K562 (cell line): Measurements from ENCODE around the gene SETMAR. TPM values are rescaled to one million over a fixed set of nuclear protein-coding genes. Genes with fewer than 3 reads are reported as not detected.

Experiments used
- BRD4 ChIP-seq: fragments of 200-600 bp; sonication (generic); IDR thresholded peaks from 2 replicates; pipeline ENCODE4 v1.6.1; 2017; ENCODE audit warnings: inconsistent platforms
- CBFA2T2 ChIP-seq: fragments of 450-650 bp; conservative IDR thresholded peaks from 2 replicates; pipeline ENCODE4 v1.6.1; 2017; ENCODE audit warnings: mild to moderate bottlenecking
- ESRRB ChIP-seq: fragments of 250-450 bp; sonication (Bioruptor Pico); IDR thresholded peaks from 2 replicates; pipeline ENCODE4 v1.5.0; 2020; ENCODE audit warnings: mild to moderate bottlenecking, moderate library complexity, borderline replicate concordance
- ETV5 ChIP-seq: sonication (generic); formaldehyde crosslinking; IDR thresholded peaks from 2 replicates; pipeline ENCODE4 v1.4.0; 2020; ENCODE audit warnings: low read depth, mild to moderate bottlenecking, missing genetic modification reagents
- HEY1 ChIP-seq: fragments of 250-450 bp; sonication (Bioruptor Pico); IDR thresholded peaks from 2 replicates; pipeline ENCODE4 v1.5.0; 2020; ENCODE audit warnings: mild to moderate bottlenecking, moderate library complexity, borderline replicate concordance
- HINFP ChIP-seq: fragments of 450-650 bp; conservative IDR thresholded peaks from 2 replicates; pipeline ENCODE4 v1.6.1; 2016; ENCODE audit warnings: missing genetic modification characterization, low read depth, mild to moderate bottlenecking, control low read depth, missing compliant biosample characterization
- MAFF ChIP-seq: IDR thresholded peaks from 2 replicates; pipeline ENCODE4 v1.6.1; 2012; ENCODE audit warnings: low read length, improper control_type of control experiment
- NFE2 ChIP-seq: IDR thresholded peaks from 2 replicates; pipeline ENCODE4 v1.6.1; 2014; ENCODE audit warnings: antibody characterized with exemption, low read depth
- NR3C1 ChIP-seq: sonication (generic); formaldehyde crosslinking; IDR thresholded peaks from 2 replicates; pipeline ENCODE4 v1.8.1; 2022; ENCODE audit warnings: missing genetic modification reagents
- SIX5 ChIP-seq, 2 experiments: IDR thresholded peaks; 2 replicates each; pipeline ENCODE4 v1.6.1; 2011; ENCODE audit warnings: low read length in 2 of 2, borderline replicate concordance in 1 of 2, low read depth in 1 of 2, mild to moderate bottlenecking in 1 of 2, moderate library complexity in 1 of 2; ENCODE audit not compliant: insufficient read depth in 1 of 2
- SP1 ChIP-seq: sonication (generic); formaldehyde crosslinking; IDR thresholded peaks from 2 replicates; pipeline ENCODE4 v1.8.1; 2022; ENCODE audit warnings: mild to moderate bottlenecking, missing genetic modification reagents
- SRF ChIP-seq, 2 experiments: fragments of 250-450, 450-650 bp in 1 of 2; sonication (Bioruptor Pico) in 1 of 2; sonication (generic) in 1 of 2; formaldehyde crosslinking; IDR thresholded peaks; 2 replicates each; pipeline versions ENCODE4 v1.5.0 to v1.5.1; 2020 to 2022; ENCODE audit warnings: mild to moderate bottlenecking in 1 of 2, missing genetic modification reagents in 1 of 2
- TEAD4 ChIP-seq, 2 experiments: sonication (generic) in 1 of 2; formaldehyde crosslinking in 1 of 2; IDR thresholded peaks; 2 replicates each; pipeline versions ENCODE4 v1.6.1 to v1.8.0; 2012 to 2022; ENCODE audit warnings: borderline replicate concordance in 1 of 2, inconsistent platforms in 1 of 2, low read length in 1 of 2, mild to moderate bottlenecking in 1 of 2, missing genetic modification reagents in 1 of 2
- TOE1 ChIP-seq, 2 experiments: fragments of 450-650 bp in 1 of 2; sonication (generic) in 1 of 2; formaldehyde crosslinking in 1 of 2; IDR thresholded peaks; 2 replicates each; pipeline versions ENCODE4 v1.7.1 to v1.8.0; 2016 to 2022; ENCODE audit warnings: borderline replicate concordance in 2 of 2, mild to moderate bottlenecking in 2 of 2, antibody characterized with exemption in 1 of 2, inconsistent platforms in 1 of 2, low read depth in 1 of 2, missing genetic modification reagents in 1 of 2, moderate library complexity in 1 of 2
- ZBTB26 ChIP-seq: fragments of 450-650 bp; formaldehyde crosslinking; IDR thresholded peaks from 2 replicates; pipeline ENCODE4 v1.4.0; 2022; ENCODE audit warnings: missing genetic modification characterization
- ZFP91 ChIP-seq: sonication (generic); formaldehyde crosslinking; IDR thresholded peaks from 2 replicates; pipeline ENCODE4 v1.8.0; 2022; ENCODE audit warnings: mild to moderate bottlenecking, missing genetic modification reagents
- ZNF146 ChIP-seq: IDR thresholded peaks from one replicate; pipeline ENCODE4 v1.6.1; 2018; ENCODE audit warnings: missing compliant biosample characterization; ENCODE audit not compliant: unreplicated experiment
- ZNF212 ChIP-seq: fragments of 450-650 bp; formaldehyde crosslinking; IDR thresholded peaks from 2 replicates; pipeline ENCODE4 v1.4.0; 2020; ENCODE audit warnings: mild to moderate bottlenecking
- polyA plus RNA-seq, 8 experiments: library from polyadenylated mRNA; depleted of rRNA in 4 of 8; stranded (reverse) in 5 of 8; unstranded in 3 of 8; fragments of >200 nt; fragmentation: Nextera tagmentation in 2 of 8; fragmentation: Illumina TruSeq in 1 of 8; extraction: Ambion mirVana in 2 of 8; extraction: Trizol in 1 of 8; gene quantifications; 2 replicates each; pipeline versions ENCODE4 v1.2.1 to v1.2.3, GENCODE V29; 2011 to 2014; ENCODE audit warnings: inconsistent platforms in 1 of 8, missing spikeins in 1 of 8
- total RNA-seq, 7 experiments: library from RNA; depleted of rRNA in 6 of 7; stranded (reverse); fragments of >200 nt in 6 of 7; fragmentation: Illumina TruSeq in 2 of 7; extraction: Trizol in 2 of 7; gene quantifications; 2 replicates each; pipeline versions ENCODE4 v1.2.1 to v1.2.3, GENCODE V29; 2011 to 2021; ENCODE audit warnings: low replicate concordance in 1 of 7
- TF ChIP-seq, protein P1 (sequence below): sonication (generic); formaldehyde crosslinking; IDR thresholded peaks from 2 replicates; pipeline ENCODE4 v1.8.0; 2022; ENCODE audit warnings: mild to moderate bottlenecking, missing genetic modification reagents, borderline replicate concordance

The SETMAR gene
- total and polyA plus RNA-seq, 9 of the 15 experiments (the other 6 are each of a cell fraction or from before 2014, with no cell fraction given) = 5.5 to 25.1 (median 18.2) TPM

- peak; percentile 56; the same call in 1 of the 2 replicates for TF ChIP-seq ETV5 (CRISPR knock-in tag)
- peak; percentile 15 to 27; a peak in 1 of 4 replicates for TF ChIP-seq SRF (CRISPR knock-in tag; IDR thresholded peaks at IDR 0.05)
- TF ChIP-seq BRD4 = no peak; the same call in 1 of the 2 replicates
- peak; percentile 89 for TF ChIP-seq SP1
- TF ChIP-seq SIX5 (IDR thresholded peaks at IDR 0.05; ENCODE audit: borderline replicate concordance in 1 of 2, insufficient read depth in 1 of 2, low read depth in 1 of 2, low read length in 2 of 2) = peak; percentile 94
- TF ChIP-seq HEY1 (CRISPR knock-in tag) = no peak
- TF ChIP-seq HINFP = no peak
- no peak for TF ChIP-seq ESRRB (CRISPR knock-in tag)
- TF ChIP-seq ZBTB26 = peak; percentile 48; the same call in 1 of the 2 replicates
- TF ChIP-seq ZNF212 (CRISPR knock-in tag) = no peak
- no peak for TF ChIP-seq NR3C1 (CRISPR knock-in tag)
- no peak for TF ChIP-seq MAFF
- peak; percentile 60; the same call in 1 of the 2 replicates for TF ChIP-seq TOE1 (IDR thresholded peaks at IDR 0.05; ENCODE audit: borderline replicate concordance)
- no peak for TF ChIP-seq TOE1 (CRISPR knock-in tag; IDR thresholded peaks at IDR 0.05; ENCODE audit: borderline replicate concordance, low read depth)
- TF ChIP-seq NFE2 = no peak
- no peak for TF ChIP-seq TEAD4 (IDR thresholded peaks at IDR 0.05; ENCODE audit: low read length)
- TF ChIP-seq TEAD4 (CRISPR knock-in tag; IDR thresholded peaks at IDR 0.05; ENCODE audit: borderline replicate concordance) = no peak
- TF ChIP-seq, protein P1, sequence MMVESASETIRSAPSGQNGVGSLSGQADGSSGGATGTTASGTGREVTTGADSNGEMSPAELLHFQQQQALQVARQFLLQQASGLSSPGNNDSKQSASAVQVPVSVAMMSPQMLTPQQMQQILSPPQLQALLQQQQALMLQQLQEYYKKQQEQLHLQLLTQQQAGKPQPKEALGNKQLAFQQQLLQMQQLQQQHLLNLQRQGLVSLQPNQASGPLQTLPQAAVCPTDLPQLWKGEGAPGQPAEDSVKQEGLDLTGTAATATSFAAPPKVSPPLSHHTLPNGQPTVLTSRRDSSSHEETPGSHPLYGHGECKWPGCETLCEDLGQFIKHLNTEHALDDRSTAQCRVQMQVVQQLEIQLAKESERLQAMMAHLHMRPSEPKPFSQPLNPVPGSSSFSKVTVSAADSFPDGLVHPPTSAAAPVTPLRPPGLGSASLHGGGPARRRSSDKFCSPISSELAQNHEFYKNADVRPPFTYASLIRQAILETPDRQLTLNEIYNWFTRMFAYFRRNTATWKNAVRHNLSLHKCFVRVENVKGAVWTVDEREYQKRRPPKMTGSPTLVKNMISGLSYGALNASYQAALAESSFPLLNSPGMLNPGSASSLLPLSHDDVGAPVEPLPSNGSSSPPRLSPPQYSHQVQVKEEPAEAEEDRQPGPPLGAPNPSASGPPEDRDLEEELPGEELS (CRISPR knock-in tag) = peak; percentile 54; the same call in 1 of the 2 replicates
- TF ChIP-seq CBFA2T2 = 0 out of 2 replicates have a peak, but pooled peaks have one; percentile 15
- TF ChIP-seq ZFP91 (CRISPR knock-in tag) = no peak; the same call in 1 of the 2 replicates
- no peak for TF ChIP-seq ZNF146
Observed at GRCh38 chr3:4303187-4304123, at the start of gene SETMAR (continued).
